Lower leg skin (tissue), 3 donors: ENCODE data around the gene APPL2.

Experiments used
- CTCF ChIP-seq, 3 donors: fragments of 450-650 bp; IDR thresholded peaks; one replicate each; pipeline ENCODE4 v1.5.1; 2016; ENCODE audit warnings: antibody characterized with exemption in 3 of 3, mild to moderate bottlenecking in 3 of 3, moderate library complexity in 2 of 3
- POLR2A ChIP-seq, 2 donors: fragments of 450-650 bp; IDR thresholded peaks; one replicate each; pipeline ENCODE4 v1.6.1; 2016 to 2017; ENCODE audit warnings: antibody characterized with exemption in 2 of 2, mild to moderate bottlenecking in 1 of 2, moderate library complexity in 1 of 2

GRCh38 chr12:105164068-105164467 lies 71.9 kb downstream of the APPL2 start:
- TF ChIP-seq CTCF (IDR thresholded peaks at IDR 0.05), result no peak
- no peak for TF ChIP-seq POLR2A (IDR thresholded peaks at IDR 0.05)
